ENCODE data around the gene NUDT15.

The NUDT15 gene

GRCh38 chr13:48037346-48038173 is at the start of gene NUDT15:
Gene NUDT15 (plus strand): TSS chr13:48037726. CDS start chr13:48037747, 21 bp downstream.
- Histone ChIP-seq H3K27ac (ENCODE audit: low read depth, low read length) (peak within 1 kb of the TSS; percentile 89), H3K9me3 (ENCODE audit: insufficient read depth, low read length) (peaks cover 8% of the 10 kb centered on the region; the same call in 1 of the 2 replicates), H3K79me2 (ENCODE audit: insufficient read depth, low read length) (peaks cover 26% of the 10 kb centered on the region), H4K20me1 (ENCODE audit: low read depth, low read length) (no peaks in the 10 kb centered on the region), H3K9ac (ENCODE audit: low read length) (peak within 1 kb of the TSS; percentile 73), H3K27me3 (ENCODE audit: low read length) (no peaks in the 10 kb centered on the region), H3F3A (ENCODE audit: insufficient read depth) (peaks cover 33% of the 10 kb centered on the region), H3K36me3 (ENCODE audit: low read length) (peaks cover 27% of the 10 kb centered on the region), H2AFZ (ENCODE audit: low read depth, low read length, severe bottlenecking) (peak within 1 kb of the TSS; percentile 65), H3K4me2 (ENCODE audit: low read depth, low read length, poor library complexity, severe bottlenecking) (peak within 1 kb of the TSS; percentile 96), H3K9me2 (replicated peaks; ENCODE audit: insufficient read depth, low read length) (no peaks in the 10 kb centered on the region), H3K4me3 (ENCODE audit: insufficient read depth, low read length, poor library complexity, severe bottlenecking) (peak within 1 kb of the TSS; percentile 72)
- TF ChIP-seq EZH2phosphoT487 (conservative IDR thresholded peaks at IDR 0.05; ENCODE audit: low read length) (no peak), CTCF (IDR thresholded peaks at IDR 0.05; ENCODE audit: insufficient read depth, low read length, poor library complexity, severe bottlenecking) (peak; percentile 86)

- Histone ChIP-seq H4K20me1 (ENCODE audit: low read depth, low read length) (no peaks in the 10 kb centered on the region), H3K9ac (ENCODE audit: low read length) (no peak overlapping the region), H2AFZ (ENCODE audit: low read depth, low read length, severe bottlenecking) (no peak overlapping the region), H3K27ac (ENCODE audit: low read depth, low read length) (no peak overlapping the region), H3K9me3 (ENCODE audit: insufficient read depth, low read length) (no peaks in the 10 kb centered on the region), H3K36me3 (ENCODE audit: low read length) (peaks cover 40% of the 10 kb centered on the region), H3K4me2 (ENCODE audit: low read depth, low read length, poor library complexity, severe bottlenecking) (no peak overlapping the region), H3K9me2 (replicated peaks; ENCODE audit: insufficient read depth, low read length) (no peaks in the 10 kb centered on the region), H3K4me3 (ENCODE audit: insufficient read depth, low read length, poor library complexity, severe bottlenecking) (no peak overlapping the region), H3F3A (ENCODE audit: insufficient read depth) (peaks cover 7% of the 10 kb centered on the region; the same call in 1 of the 2 replicates), H3K27me3 (ENCODE audit: low read length) (no peaks in the 10 kb centered on the region), H3K79me2 (ENCODE audit: insufficient read depth, low read length) (peaks cover 52% of the 10 kb centered on the region)
- TF ChIP-seq CTCF (IDR thresholded peaks at IDR 0.05; ENCODE audit: insufficient read depth, low read length, poor library complexity, severe bottlenecking) (no peak), EZH2phosphoT487 (conservative IDR thresholded peaks at IDR 0.05; ENCODE audit: low read length) (no peak)
These were observed 47.1 kb upstream of the NUDT15 start for GRCh38 chr13:47990427-47990826.

DNA sequence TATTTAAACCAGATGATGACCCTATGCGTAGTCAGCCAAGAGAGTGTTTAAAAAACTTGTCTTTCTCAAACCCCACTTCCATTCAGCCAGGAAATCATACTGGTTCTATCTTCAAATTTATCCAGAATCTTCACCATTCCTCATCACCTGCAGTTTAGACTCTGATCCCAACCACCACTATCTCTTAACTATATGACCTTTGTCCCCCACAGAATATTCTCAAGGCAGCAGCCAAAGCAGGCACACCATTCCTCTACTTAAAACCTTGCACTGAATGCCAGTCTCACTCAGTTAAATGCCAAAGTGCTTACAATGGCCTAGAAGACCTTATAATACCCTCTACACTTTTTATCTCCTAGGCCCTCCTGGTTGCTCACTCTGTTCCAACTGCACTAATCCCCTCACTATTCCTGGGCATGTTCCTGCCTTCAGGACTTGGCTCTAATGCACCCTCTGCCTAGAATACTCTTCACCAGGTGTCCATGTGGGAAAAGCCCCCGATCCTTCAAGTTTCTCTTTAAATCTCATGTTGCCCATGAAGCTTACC is 46.5 kb upstream of the NUDT15 start:
- H3K27me3 ChIP-seq (ENCODE audit: low read length): no peaks in the 10 kb centered on the region
- H4K20me1 ChIP-seq (ENCODE audit: low read depth, low read length): no peaks in the 10 kb centered on the region
- peaks cover 7% of the 10 kb centered on the region; the same call in 1 of the 2 replicates for H3F3A ChIP-seq (ENCODE audit: insufficient read depth)
- no peak overlapping the region for H3K27ac ChIP-seq (ENCODE audit: low read depth, low read length)
- no peak overlapping the region for H3K9ac ChIP-seq (ENCODE audit: low read length)
- TF ChIP-seq CTCF (IDR thresholded peaks at IDR 0.05; ENCODE audit: insufficient read depth, low read length, poor library complexity, severe bottlenecking): no peak
- no peak for TF ChIP-seq EZH2phosphoT487 (conservative IDR thresholded peaks at IDR 0.05; ENCODE audit: low read length)
- H3K79me2 ChIP-seq (ENCODE audit: insufficient read depth, low read length): peaks cover 56% of the 10 kb centered on the region
- no peaks in the 10 kb centered on the region for H3K9me2 ChIP-seq (replicated peaks; ENCODE audit: insufficient read depth, low read length)
- no peak overlapping the region for H3K4me3 ChIP-seq (ENCODE audit: insufficient read depth, low read length, poor library complexity, severe bottlenecking)
- H3K9me3 ChIP-seq (ENCODE audit: insufficient read depth, low read length): no peaks in the 10 kb centered on the region
- peaks cover 42% of the 10 kb centered on the region for H3K36me3 ChIP-seq (ENCODE audit: low read length)
- no peak overlapping the region for H2AFZ ChIP-seq (ENCODE audit: low read depth, low read length, severe bottlenecking)
- no peak overlapping the region for H3K4me2 ChIP-seq (ENCODE audit: low read depth, low read length, poor library complexity, severe bottlenecking)
